ENCODE results near the gene MCUB.

- TF ChIP-seq CTCF (IDR thresholded peaks at IDR 0.05) (no peak), POLR2AphosphoS5 (IDR thresholded peaks at IDR 0.05) (no peak)
Measured at GRCh38 chr4:109701566-109702410, 141.7 kb downstream of the MCUB start.

All from prostate gland (tissue), 2 donors.